Cerebellar nuclear complex (tissue), 1 donor: Measurements from ENCODE around the gene LRRC3C.

Experiments
- DNase-seq, 2 experiments: peaks; one replicate each; lab custom pipeline; 2025; lab: John Stamatoyannopoulos, UW

Gene LRRC3C

DNA sequence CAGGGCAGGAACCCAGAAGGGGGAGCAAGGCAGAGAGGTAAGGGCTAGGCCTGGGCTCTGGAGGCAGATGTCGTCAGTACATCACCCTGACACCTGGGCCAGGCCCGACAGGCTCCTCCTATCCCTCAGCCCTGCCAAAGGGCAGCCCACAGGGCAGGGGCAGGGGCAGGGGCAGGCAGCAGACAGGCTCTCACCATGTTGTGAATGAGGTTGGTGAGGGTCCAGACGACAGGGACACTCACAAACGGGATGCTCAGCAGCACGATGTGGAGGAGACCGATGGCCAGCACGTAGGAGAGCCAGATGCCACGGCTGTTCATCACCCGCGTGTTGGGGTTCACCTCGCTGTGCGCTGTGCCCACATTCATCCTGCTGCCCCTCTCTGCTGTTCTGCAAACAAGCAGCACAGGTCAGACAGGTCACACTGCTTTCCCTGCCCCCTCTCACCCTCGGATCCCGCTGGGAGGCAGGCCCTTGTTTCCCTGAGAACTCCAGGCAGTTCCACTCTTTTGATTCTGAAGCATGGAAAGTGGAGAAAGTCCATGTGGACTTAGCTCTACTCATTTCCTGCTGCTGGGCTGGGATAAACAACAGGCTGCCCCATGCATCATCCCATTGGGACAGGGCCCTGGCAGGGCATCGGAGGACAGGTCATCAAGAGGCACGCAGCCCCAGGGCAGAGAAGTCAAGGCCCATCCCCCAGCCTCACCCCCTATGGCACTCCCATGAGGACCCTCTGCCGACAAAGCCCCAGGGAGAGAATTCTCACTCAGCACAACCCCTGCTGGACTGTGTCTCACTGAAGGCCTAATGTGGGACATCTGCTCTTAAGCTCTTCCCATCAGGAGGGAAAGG lies 3.5 kb upstream of the LRRC3C start:
- DNase-seq = no peak

- DNase-seq = no peak
Observed at GRCh38 chr17:39924691-39925055, 2.9 kb upstream of the LRRC3C start.

DNA sequence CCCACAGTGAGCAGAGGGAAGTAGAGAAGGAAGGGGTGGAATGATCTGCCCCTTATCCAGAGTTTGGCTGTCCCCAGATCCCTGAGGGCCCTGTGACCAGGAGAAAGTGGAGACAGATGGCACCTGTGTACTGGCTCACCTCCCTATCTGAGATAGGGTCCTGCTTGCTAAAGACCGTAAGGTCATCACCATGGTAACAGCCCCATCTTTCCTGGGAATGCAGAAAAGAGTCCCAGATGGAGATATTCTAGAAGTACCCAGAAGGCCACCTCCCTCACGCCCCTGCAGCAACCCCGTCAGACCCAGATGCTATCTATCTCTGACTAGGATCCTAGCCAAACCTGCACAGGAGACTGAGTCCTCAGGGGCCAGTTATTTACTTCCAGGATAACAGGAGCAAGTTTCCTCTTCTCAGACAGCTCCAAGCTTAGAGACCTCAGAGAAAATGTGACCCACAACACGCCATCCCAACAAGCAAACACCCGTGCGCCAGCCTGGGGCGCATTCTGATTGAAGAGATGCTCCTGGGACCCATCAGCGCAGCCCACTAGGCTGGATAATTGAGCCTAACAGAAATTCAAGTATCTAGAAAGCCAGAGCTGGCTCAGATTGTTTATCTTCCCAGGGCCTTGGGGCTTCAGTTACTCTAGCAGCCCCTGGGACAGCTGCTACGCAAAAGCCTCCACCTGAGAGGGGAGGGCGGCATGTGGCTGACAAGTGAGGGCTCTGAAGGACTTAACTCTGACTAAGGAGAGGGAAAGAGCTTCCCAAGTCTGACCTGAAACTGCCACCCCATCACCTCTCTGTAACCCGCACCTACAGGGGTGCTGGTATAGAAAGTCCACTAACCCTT lies 2.0 kb upstream of the LRRC3C start:
- DNase-seq = no peak

- DNase-seq = no peak
Observed at GRCh38 chr17:39926135-39926587, 1.4 kb upstream of the LRRC3C start.

DNA sequence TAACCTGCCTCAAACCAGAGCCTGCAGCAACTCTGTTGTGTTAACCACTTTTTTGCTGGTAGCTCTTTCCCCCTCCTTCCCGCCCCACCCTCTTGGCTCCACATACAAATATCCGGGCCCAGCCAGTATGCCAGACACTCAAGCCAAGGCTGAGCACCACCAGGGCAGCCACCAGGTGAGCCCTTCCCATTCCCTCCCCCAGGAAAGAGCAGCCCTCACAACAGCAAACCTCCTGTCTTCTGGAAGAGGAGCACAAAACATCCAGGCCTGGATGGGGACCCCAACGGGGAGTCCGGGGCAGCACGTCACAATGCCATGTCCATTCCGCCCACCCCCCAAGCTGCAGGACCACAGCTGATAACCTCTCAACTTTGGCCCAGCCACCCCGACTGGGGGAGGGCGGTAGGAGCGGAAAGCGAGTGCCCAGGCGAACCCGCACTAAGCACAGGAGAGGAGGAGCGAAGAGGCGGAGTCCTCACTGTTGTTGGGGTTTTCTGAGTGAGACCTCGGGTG lies 888 bp upstream of the LRRC3C start:
- no peak for DNase-seq

GRCh38 chr17:39927929-39928857 lies 661 bp downstream of the LRRC3C start:
- no peak for DNase-seq

DNA sequence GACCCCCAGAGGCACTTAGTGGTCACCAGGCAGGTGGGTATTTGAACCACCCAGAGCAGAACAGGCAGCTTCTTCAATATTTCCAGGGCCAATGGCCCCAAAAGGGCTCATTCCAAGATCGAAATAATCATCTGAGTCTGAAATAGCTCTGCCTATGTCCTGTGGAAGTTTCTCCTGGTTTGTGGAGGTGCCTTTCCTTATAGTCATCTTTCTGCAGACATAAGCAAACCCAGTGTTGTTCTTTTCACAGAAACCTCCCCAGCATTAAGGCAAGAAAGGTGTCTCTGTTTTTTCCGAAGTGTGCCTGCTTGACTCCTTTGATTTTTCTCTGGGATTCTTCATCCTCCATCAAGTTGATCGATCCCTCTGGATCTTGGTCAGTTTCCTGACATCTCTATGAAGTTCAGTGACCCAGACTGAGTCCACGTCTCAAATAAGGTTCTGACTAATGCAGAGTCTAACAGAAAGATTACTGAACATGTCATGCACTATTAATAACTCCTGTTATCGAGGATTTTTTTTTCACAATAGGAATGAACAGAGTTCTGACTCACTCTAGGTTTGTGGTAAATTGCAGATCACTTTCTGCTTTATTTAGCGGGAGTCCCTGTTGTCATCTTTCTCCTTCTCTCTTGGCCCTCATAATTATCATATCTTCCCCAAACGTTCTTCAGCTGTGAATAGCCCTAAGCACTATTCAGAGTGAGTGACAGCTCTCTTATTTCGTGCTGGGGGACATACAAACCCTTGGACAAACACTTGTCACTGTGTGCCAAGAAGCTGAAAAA lies 1.5 kb downstream of the LRRC3C start:
- DNase-seq = no peak

DNA sequence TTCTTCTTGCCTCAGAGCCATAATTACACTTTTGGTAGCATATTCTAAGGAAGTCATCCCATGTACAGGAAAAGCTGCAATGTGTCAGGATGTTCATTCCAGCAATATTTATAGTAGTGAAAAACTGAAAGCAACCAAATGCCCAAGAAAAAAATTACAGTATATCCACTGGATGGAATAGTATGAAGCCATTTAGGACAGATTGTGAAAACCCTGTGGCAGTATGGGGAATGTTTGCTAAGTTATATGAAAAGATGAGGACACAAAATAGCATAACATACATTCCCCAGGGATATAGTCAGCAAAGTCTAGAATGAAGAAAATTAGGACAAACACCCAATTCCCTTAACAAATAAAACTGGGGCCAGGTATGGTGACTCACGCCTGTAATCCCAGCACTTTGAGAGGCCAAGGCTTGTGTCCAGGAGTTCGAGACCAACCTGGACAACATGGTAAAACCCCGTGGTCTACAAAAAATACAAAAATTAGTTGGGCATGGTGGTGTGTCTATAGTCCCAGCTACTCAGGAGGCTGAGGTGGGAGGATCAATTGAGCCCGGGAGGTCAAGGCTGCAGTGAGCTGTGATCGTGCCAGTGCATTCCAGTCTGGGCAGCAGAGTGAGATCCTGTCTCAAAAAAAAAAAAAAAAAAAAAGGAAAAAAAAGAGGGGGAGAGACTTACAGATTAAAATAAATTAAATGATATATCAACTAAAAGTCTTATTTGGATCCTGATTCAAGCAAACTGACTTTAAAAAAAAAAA lies 2.3 kb downstream of the LRRC3C start:
- DNase-seq = no peak

DNA sequence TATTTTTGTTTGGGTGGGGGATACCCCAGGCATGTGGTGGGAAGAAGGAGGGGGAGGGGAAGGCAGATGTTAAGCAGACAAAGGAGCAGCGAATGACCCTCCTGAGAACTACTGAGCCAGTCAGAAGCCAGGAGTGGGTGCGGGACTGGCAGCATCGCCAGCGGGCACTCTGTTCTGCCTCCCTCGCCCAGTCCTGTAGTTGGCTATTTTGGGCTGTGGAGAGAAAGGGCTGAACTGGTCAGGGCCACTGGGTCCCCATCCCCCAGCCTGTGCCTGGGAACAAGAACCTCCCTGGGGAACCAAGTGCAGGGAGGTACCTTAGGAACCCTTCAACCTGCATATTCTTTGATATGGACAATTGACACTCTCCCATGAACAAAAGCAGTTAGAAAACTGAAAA lies 6.4 kb downstream of the LRRC3C start:
- no peak for DNase-seq

DNA sequence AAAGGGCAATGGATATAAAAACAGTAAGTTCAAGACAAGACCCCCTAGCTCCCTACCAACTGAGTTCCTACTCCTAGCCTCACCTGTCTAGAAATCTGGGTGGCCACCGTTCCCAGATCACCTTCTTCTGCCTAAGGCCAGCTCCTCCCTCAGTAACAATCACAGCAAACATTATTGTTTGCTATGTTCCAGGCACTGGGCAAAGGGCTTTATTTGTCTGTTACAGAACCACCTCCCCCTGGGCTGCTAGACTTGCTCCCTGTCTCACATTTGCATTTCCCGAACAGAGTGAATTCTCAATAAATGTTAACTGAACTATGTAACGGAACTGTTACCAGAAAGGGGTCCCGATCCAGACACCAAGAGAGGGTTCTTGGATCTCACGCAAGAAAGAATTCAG lies 6.8 kb downstream of the LRRC3C start:
- DNase-seq = no peak

DNA sequence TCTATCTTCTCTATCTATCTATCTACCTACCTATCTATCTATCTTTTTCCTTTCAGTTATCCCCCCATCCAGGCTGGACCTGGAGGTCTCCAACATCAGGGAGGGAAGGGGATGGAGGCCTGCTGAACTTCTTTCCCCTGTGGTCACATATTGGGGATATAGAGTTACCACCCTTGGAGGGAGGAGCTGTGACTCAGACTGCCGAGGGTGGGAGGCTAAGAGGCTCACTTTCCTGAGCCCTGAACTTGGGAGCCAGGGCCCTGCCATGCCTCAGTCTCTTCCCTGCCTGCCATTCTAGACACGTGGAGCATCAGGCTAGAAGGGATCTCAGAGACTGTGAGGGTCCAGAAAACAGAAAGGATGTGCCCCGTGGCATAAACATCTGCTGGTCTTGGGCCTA lies 8.4 kb downstream of the LRRC3C start:
- DNase-seq = no peak

- no peak for DNase-seq
Observed at GRCh38 chr17:39937447-39937846, 9.9 kb downstream of the LRRC3C start.

GRCh38 chr17:39938140-39938869 lies 10.8 kb downstream of the LRRC3C start:
- no peak for DNase-seq

DNA sequence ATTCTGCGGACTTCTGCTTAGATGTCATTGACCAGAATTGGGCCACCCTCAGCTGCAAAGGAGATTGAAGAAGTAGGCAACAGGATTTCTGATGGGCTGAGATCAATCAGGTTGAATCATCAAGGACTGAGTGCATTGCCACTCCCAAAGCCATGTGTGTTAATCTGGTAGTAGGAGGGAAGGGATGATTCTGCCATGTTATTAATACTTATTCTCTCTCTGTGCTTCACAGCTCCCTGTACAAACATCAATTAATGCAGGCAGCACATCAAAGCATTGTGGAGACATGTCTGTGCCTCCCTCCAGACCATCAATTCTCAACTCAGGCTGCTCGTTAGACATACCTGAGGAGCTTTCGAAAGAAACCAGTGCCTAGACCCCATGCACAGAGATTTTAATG lies 11.6 kb downstream of the LRRC3C start:
- no peak for DNase-seq

GRCh38 chr17:39939588-39940419 lies 12.3 kb downstream of the LRRC3C start:
- no peak for DNase-seq

DNA sequence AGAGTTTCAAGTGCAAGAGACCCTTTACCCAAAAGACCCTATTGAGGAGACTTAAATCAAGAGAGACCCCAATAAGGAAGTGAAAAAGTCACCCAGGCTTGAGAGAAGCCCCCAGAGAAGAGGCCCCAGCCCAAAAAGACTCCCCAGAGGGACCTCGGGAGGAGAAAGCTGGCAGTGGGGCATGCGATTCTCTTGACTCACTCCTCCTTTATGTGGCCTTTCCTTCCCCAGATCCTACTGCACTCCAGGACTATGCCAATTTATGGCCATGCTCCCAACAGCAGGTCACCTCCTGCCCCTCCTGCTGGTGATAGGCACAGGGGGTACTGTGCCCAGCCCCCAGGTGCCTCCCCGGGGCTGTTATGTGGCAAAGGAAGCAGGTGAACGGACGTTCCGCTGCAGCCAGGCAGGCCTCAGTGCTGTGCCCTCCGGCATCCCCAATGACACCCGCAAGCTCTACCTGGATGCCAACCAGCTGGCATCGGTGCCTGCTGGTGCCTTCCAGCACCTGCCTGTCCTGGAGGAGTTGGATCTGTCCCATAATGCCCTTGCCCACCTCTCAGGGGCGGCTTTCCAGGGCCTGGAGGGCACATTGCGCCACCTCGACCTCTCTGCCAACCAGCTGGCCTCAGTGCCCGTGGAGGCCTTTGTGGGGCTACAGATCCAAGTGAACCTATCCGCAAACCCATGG lies 16.3 kb downstream of the LRRC3C start:
- no peak for DNase-seq

GRCh38 chr17:39944393-39944711 lies 16.8 kb downstream of the LRRC3C start:
- no peak for DNase-seq
